ENCODE results near the gene MAP3K14. TPM values are rescaled to one million over a fixed set of nuclear protein-coding genes. Genes with fewer than 3 reads are reported as not detected.

Gene MAP3K14
- total RNA-seq, 1 experiment from 2014 or later = 3.0 TPM

GRCh38 chr17:45291171-45291805, 25.5 kb downstream of the MAP3K14 start:
- Histone ChIP-seq H3K36me3 (ENCODE audit: insufficient read depth, low read length, poor library complexity, severe bottlenecking) (no peaks in the 10 kb centered on the region), H3K9me3 (ENCODE audit: low read depth, low read length, poor library complexity, severe bottlenecking) (no peaks in the 10 kb centered on the region), H3K4me3 (ENCODE audit: low read depth, low read length, poor library complexity, severe bottlenecking) (no peak overlapping the region), H3K4me1 (ENCODE audit: insufficient read depth, low read length, poor library complexity, severe bottlenecking) (peaks cover 8% of the 10 kb centered on the region), H3K27me3 (replicated peaks; ENCODE audit: insufficient read depth, low read depth, low read length, poor library complexity) (no peaks in the 10 kb centered on the region), H3K27ac (ENCODE audit: low read depth, low read length, poor library complexity, severe bottlenecking) (no peak overlapping the region)
- ChIA-PET CTCF (no interaction called here), POLR2A (ENCODE audit: low non-redundant PET) (no interaction called here)
- no peak for DNase-seq (ENCODE audit: low spot score)
- no peak for TF ChIP-seq CTCF (conservative IDR thresholded peaks at IDR 0.05; ENCODE audit: low read depth, low read length)
- no peak for TF ChIP-seq EZH2 (IDR thresholded peaks at IDR 0.05; ENCODE audit: borderline replicate concordance, low read depth, low read length, poor library complexity, severe bottlenecking)
- no TSS peak for BruUV-seq (replicated peaks)
- intact Hi-C loops (cut with micrococcal nuclease; ENCODE audit: unreplicated experiment) = no loop called here

- intact Hi-C loops (cut with micrococcal nuclease; ENCODE audit: unreplicated experiment) = no loop called here
- ChIA-PET CTCF (no interaction called here), POLR2A (ENCODE audit: low non-redundant PET) (no interaction called here)
- TF ChIP-seq CTCF (conservative IDR thresholded peaks at IDR 0.05; ENCODE audit: low read depth, low read length) (no peak), EZH2 (IDR thresholded peaks at IDR 0.05; ENCODE audit: borderline replicate concordance, low read depth, low read length, poor library complexity, severe bottlenecking) (no peak)
- Histone ChIP-seq H3K4me1 (ENCODE audit: insufficient read depth, low read length, poor library complexity, severe bottlenecking) (peaks cover 5% of the 10 kb centered on the region), H3K27me3 (replicated peaks; ENCODE audit: insufficient read depth, low read depth, low read length, poor library complexity) (no peaks in the 10 kb centered on the region), H3K4me3 (ENCODE audit: low read depth, low read length, poor library complexity, severe bottlenecking) (no peak overlapping the region), H3K9me3 (ENCODE audit: low read depth, low read length, poor library complexity, severe bottlenecking) (no peaks in the 10 kb centered on the region), H3K36me3 (ENCODE audit: insufficient read depth, low read length, poor library complexity, severe bottlenecking) (no peaks in the 10 kb centered on the region), H3K27ac (ENCODE audit: low read depth, low read length, poor library complexity, severe bottlenecking) (no peak overlapping the region)
- DNase-seq (ENCODE audit: low spot score) = no peak
- no TSS peak for BruUV-seq (replicated peaks)
These were observed 26.5 kb downstream of the MAP3K14 start for GRCh38 chr17:45290269-45290765.

- BruUV-seq (replicated peaks) = no TSS peak
- CTCF ChIA-PET = no interaction called here
- Histone ChIP-seq H3K36me3 (ENCODE audit: insufficient read depth, low read length, poor library complexity, severe bottlenecking) (no peaks in the 10 kb centered on the region), H3K27me3 (replicated peaks; ENCODE audit: insufficient read depth, low read depth, low read length, poor library complexity) (no peaks in the 10 kb centered on the region), H3K27ac (ENCODE audit: low read depth, low read length, poor library complexity, severe bottlenecking) (no peak overlapping the region), H3K9me3 (ENCODE audit: low read depth, low read length, poor library complexity, severe bottlenecking) (no peaks in the 10 kb centered on the region), H3K4me3 (ENCODE audit: low read depth, low read length, poor library complexity, severe bottlenecking) (no peak overlapping the region), H3K4me1 (ENCODE audit: insufficient read depth, low read length, poor library complexity, severe bottlenecking) (peaks cover 5% of the 10 kb centered on the region)
- POLR2A ChIA-PET (ENCODE audit: low non-redundant PET) = no interaction called here
- TF ChIP-seq CTCF (conservative IDR thresholded peaks at IDR 0.05; ENCODE audit: low read depth, low read length) (no peak), EZH2 (IDR thresholded peaks at IDR 0.05; ENCODE audit: borderline replicate concordance, low read depth, low read length, poor library complexity, severe bottlenecking) (no peak)
- DNase-seq (ENCODE audit: low spot score) = no peak
- intact Hi-C loops (cut with micrococcal nuclease; ENCODE audit: unreplicated experiment) = no loop called here
These were observed 27.2 kb downstream of the MAP3K14 start for GRCh38 chr17:45289301-45290268.

Data from A673 (cell line).